Measurements from ENCODE around the gene GRM8. TPM values are rescaled to one million over a fixed set of nuclear protein-coding genes. Genes with fewer than 3 reads are reported as not detected.

GRM8 gene
- total and polyA plus RNA-seq, 8 donors: 0.25 to 2.8 (median 1.3) TPM; not detected in 4

DNA sequence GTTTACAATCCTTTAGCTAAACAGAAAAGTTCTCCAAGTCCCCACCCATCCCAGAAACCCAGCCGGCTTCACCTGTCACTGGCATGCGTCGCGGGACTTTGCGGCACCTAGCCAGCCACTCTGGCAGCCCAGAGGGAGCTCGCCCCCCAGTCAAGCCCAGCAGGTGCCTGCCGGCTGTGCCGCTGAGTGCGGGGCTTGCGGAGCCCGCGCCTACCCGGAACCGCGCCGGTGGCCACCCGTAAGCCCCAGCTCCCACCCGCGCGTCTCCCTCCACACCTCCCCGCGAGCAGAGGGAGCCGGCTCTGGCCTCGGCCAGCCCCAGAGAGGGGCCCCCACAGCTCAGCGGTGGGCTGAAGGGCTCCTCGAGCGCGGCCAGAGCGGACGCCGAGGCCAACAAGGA lies 446.1 kb downstream of the GRM8 start:
- Histone ChIP-seq H3K4me3 (no peak overlapping the region), H3K36me3 (no peaks in the 10 kb centered on the region), H3K4me1 (no peaks in the 10 kb centered on the region), H3K27ac (no peak overlapping the region), H3K9me3 (no peaks in the 10 kb centered on the region), H3K27me3 (no peaks in the 10 kb centered on the region)
- intact Hi-C loops (cut with DNase I; ENCODE audit: low total_unique reads): no loop called here
- TF ChIP-seq, protein P1, sequence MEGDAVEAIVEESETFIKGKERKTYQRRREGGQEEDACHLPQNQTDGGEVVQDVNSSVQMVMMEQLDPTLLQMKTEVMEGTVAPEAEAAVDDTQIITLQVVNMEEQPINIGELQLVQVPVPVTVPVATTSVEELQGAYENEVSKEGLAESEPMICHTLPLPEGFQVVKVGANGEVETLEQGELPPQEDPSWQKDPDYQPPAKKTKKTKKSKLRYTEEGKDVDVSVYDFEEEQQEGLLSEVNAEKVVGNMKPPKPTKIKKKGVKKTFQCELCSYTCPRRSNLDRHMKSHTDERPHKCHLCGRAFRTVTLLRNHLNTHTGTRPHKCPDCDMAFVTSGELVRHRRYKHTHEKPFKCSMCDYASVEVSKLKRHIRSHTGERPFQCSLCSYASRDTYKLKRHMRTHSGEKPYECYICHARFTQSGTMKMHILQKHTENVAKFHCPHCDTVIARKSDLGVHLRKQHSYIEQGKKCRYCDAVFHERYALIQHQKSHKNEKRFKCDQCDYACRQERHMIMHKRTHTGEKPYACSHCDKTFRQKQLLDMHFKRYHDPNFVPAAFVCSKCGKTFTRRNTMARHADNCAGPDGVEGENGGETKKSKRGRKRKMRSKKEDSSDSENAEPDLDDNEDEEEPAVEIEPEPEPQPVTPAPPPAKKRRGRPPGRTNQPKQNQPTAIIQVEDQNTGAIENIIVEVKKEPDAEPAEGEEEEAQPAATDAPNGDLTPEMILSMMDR (IDR thresholded peaks at IDR 0.05): no peak
- no peak for TF ChIP-seq POLR2A (IDR thresholded peaks at IDR 0.05)
- TF ChIP-seq EP300 (IDR thresholded peaks at IDR 0.05): no peak
- TF ChIP-seq POLR2AphosphoS5 (IDR thresholded peaks at IDR 0.05): no peak
- 96 to 99% (median 97%) methylated on average over 8 to 31 of the region's 31 CpGs for WGBS, 5 donors
- DNase-seq: no peak

DNA sequence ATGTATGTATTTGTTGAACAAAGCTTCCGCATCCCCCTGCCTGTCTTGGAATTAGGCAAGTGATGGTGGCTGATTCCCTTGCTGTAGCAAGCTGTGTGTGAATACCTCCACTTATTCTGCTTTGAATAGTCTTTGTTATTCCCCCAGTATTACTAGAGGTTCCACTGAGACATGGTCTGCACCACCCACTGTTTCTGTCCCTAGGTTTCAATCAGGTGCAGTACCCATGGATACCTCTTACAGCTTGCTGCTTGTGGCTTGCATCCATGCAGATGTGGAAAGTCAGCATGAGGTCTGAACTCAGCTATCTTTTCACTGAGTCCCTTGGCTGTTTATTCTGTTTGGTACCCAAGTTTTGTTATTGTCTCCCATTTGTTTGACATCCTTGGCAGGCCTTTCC lies 447.4 kb downstream of the GRM8 start:
- no peak for DNase-seq
- no peaks in the 10 kb centered on the region for H3K27me3 ChIP-seq
- H3K27ac ChIP-seq: no peak overlapping the region
- no peaks in the 10 kb centered on the region for H3K36me3 ChIP-seq
- intact Hi-C loops (cut with DNase I; ENCODE audit: low total_unique reads): no loop called here
- H3K4me1 ChIP-seq: no peaks in the 10 kb centered on the region
- TF ChIP-seq EP300 (IDR thresholded peaks at IDR 0.05) (no peak), POLR2AphosphoS5 (IDR thresholded peaks at IDR 0.05) (no peak), POLR2A (IDR thresholded peaks at IDR 0.05) (no peak)
- TF ChIP-seq, protein P1 (IDR thresholded peaks at IDR 0.05): no peak
- H3K4me3 ChIP-seq: no peak overlapping the region
- H3K9me3 ChIP-seq: no peaks in the 10 kb centered on the region
- WGBS, 5 donors: 90 to 100% (median 95%) methylated on average over 1 of the region's 1 CpG

DNA sequence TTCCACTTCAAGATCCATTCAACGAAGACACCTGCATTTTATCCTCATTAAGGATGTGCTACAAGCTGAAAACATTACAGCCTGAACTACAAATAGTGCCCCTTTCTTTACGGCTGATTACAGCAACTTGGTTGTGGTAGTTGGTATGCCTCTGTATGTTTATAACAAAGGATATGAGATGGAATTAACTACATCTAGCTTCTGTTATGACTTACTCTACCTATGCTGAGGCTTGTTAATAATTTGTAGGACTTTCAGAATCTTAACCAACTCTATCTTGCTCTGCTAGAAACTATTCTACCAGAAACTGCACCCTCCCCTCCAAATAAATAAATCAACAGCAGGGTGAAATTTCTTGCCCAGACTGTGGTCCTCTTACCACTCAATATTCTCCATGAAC lies 448.1 kb downstream of the GRM8 start:
- TF ChIP-seq POLR2AphosphoS5 (IDR thresholded peaks at IDR 0.05) (no peak), EP300 (IDR thresholded peaks at IDR 0.05) (no peak), POLR2A (IDR thresholded peaks at IDR 0.05) (no peak)
- TF ChIP-seq, protein P1 (IDR thresholded peaks at IDR 0.05): no peak
- no peak overlapping the region for H3K4me3 ChIP-seq
- H3K27me3 ChIP-seq: no peaks in the 10 kb centered on the region
- H3K4me1 ChIP-seq: no peaks in the 10 kb centered on the region
- H3K9me3 ChIP-seq: no peaks in the 10 kb centered on the region
- WGBS, 5 donors: 21 to 38% (median 30%) methylated on average over 2 of the region's 2 CpGs
- DNase-seq: no peak
- intact Hi-C loops (cut with DNase I; ENCODE audit: low total_unique reads): no loop called here
- H3K27ac ChIP-seq: no peak overlapping the region
- H3K36me3 ChIP-seq: no peaks in the 10 kb centered on the region

DNA sequence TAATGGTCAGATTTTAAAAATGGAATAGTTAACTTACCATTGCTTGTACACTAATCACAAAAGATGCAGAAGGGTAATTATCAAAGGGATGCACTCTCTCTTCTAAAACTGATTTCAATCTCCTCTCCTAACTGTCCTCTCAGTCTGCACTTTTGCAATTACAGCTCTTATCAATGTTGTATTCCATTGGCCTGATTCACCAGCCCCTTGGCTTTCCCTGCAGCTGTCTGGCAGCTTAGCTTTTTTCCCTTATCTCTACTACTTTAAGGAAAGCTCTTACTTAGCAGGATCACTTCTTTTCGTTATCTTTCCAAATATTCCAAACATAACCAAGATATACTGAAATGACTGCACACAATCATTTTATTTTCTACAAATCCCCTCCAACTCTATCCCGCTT lies 448.8 kb downstream of the GRM8 start:
- no peak for DNase-seq
- H3K27me3 ChIP-seq: no peaks in the 10 kb centered on the region
- no peaks in the 10 kb centered on the region for H3K36me3 ChIP-seq
- H3K9me3 ChIP-seq: no peaks in the 10 kb centered on the region
- H3K4me1 ChIP-seq: no peaks in the 10 kb centered on the region
- TF ChIP-seq, protein P1 (IDR thresholded peaks at IDR 0.05): no peak
- TF ChIP-seq EP300 (IDR thresholded peaks at IDR 0.05) (no peak), POLR2A (IDR thresholded peaks at IDR 0.05) (no peak), POLR2AphosphoS5 (IDR thresholded peaks at IDR 0.05) (no peak)
- intact Hi-C loops (cut with DNase I; ENCODE audit: low total_unique reads): no loop called here
- no peak overlapping the region for H3K27ac ChIP-seq
- H3K4me3 ChIP-seq: no peak overlapping the region
- 12 to 28% (median 18%) methylated on average over 2 of the region's 2 CpGs for WGBS, 5 donors

All from stomach (tissue), 9 donors.